Parathyroid adenoma (tissue), 2 donors: ENCODE results near the gene CAPN5.

Experiments used
- H2AFZ ChIP-seq: fragments of 300-600 bp; sonication (generic); one replicate; pipeline ENCODE4 v1.7.0; 2017; ENCODE audit warnings: antibody characterized with exemption, mild to moderate bottlenecking
- H3K27ac ChIP-seq: fragments of 300-600 bp; sonication (generic); one replicate; pipeline ENCODE4 v1.7.0; 2017
- H3K27me3 ChIP-seq: fragments of 300-600 bp; sonication (generic); one replicate; pipeline ENCODE4 v1.7.0; 2017; ENCODE audit warnings: low read length; ENCODE audit not compliant: control insufficient read depth, insufficient read depth
- H3K36me3 ChIP-seq: fragments of 300-600 bp; sonication (generic); one replicate; pipeline ENCODE4 v1.7.0; 2017; ENCODE audit warnings: low read length; ENCODE audit not compliant: control insufficient read depth, insufficient read depth
- H3K4me1 ChIP-seq: fragments of 300-600 bp; sonication (generic); one replicate; pipeline ENCODE4 v1.7.0; 2017; ENCODE audit warnings: control low read depth
- H3K4me2 ChIP-seq: fragments of 300-600 bp; sonication (generic); one replicate; pipeline ENCODE4 v1.7.0; 2017; ENCODE audit warnings: low read length
- H3K4me3 ChIP-seq: fragments of 300-600 bp; sonication (generic); one replicate; pipeline ENCODE4 v1.7.0; 2017; ENCODE audit warnings: low read depth, low read length
- H3K79me2 ChIP-seq: fragments of 300-600 bp; sonication (generic); one replicate; pipeline ENCODE4 v1.7.0; 2017; ENCODE audit warnings: control low read depth
- H3K9ac ChIP-seq: fragments of 300-600 bp; sonication (generic); one replicate; pipeline ENCODE4 v1.7.0; 2017; ENCODE audit warnings: mild to moderate bottlenecking
- H3K9me3 ChIP-seq: fragments of 300-600 bp; sonication (generic); one replicate; pipeline ENCODE4 v1.7.0; 2017; ENCODE audit warnings: low read length; ENCODE audit not compliant: control insufficient read depth
- CTCF ChIP-seq: fragments of 300-600 bp; sonication (generic); IDR thresholded peaks from one replicate; pipeline ENCODE4 v1.7.0; 2017; ENCODE audit warnings: antibody characterized with exemption, mild to moderate bottlenecking
- donor health status: primary hyperparathyroidism.

Gene CAPN5

GRCh38 chr11:77135069-77135468, 68.3 kb downstream of the CAPN5 start:
- Histone ChIP-seq H2AFZ (no peak overlapping the region), H3K36me3 (no peaks in the 10 kb centered on the region), H3K4me2 (no peak overlapping the region), H3K27me3 (no peaks in the 10 kb centered on the region), H3K4me3 (no peak overlapping the region), H3K9me3 (no peaks in the 10 kb centered on the region), H3K9ac (no peak overlapping the region), H3K4me1 (peaks cover 5% of the 10 kb centered on the region), H3K79me2 (no peaks in the 10 kb centered on the region), H3K27ac (no peak overlapping the region)
- TF ChIP-seq CTCF, result no peak

- Histone ChIP-seq H3K4me3 (no peak overlapping the region), H3K27ac (no peak overlapping the region), H3K4me2 (no peak overlapping the region), H3K79me2 (no peaks in the 10 kb centered on the region), H3K9me3 (no peaks in the 10 kb centered on the region), H3K9ac (no peak overlapping the region), H3K4me1 (peaks cover 1% of the 10 kb centered on the region), H3K36me3 (no peaks in the 10 kb centered on the region), H2AFZ (no peak overlapping the region), H3K27me3 (no peaks in the 10 kb centered on the region)
- no peak for TF ChIP-seq CTCF
Observed at GRCh38 chr11:77136074-77136473, 69.3 kb downstream of the CAPN5 start.

GRCh38 chr11:77136784-77137420, 70.1 kb downstream of the CAPN5 start:
- Histone ChIP-seq H3K4me3 (no peak overlapping the region), H3K36me3 (no peaks in the 10 kb centered on the region), H3K4me2 (no peak overlapping the region), H3K79me2 (no peaks in the 10 kb centered on the region), H3K9me3 (no peaks in the 10 kb centered on the region), H3K27me3 (no peaks in the 10 kb centered on the region), H3K9ac (no peak overlapping the region), H3K27ac (no peak overlapping the region), H3K4me1 (no peaks in the 10 kb centered on the region), H2AFZ (no peak overlapping the region)
- no peak for TF ChIP-seq CTCF

- Histone ChIP-seq H3K4me1 (no peaks in the 10 kb centered on the region), H3K9ac (no peak overlapping the region), H3K27ac (no peak overlapping the region), H3K27me3 (no peaks in the 10 kb centered on the region), H2AFZ (no peak overlapping the region), H3K79me2 (no peaks in the 10 kb centered on the region), H3K4me3 (no peak overlapping the region), H3K4me2 (no peak overlapping the region), H3K9me3 (no peaks in the 10 kb centered on the region), H3K36me3 (no peaks in the 10 kb centered on the region)
- TF ChIP-seq CTCF, result no peak
Observed at GRCh38 chr11:77137421-77137820, 70.7 kb downstream of the CAPN5 start.

GRCh38 chr11:77138106-77138649, 71.4 kb downstream of the CAPN5 start:
- no peak overlapping the region for H2AFZ ChIP-seq
- no peaks in the 10 kb centered on the region for H3K27me3 ChIP-seq
- H3K4me2 ChIP-seq, result no peak overlapping the region
- no peaks in the 10 kb centered on the region for H3K79me2 ChIP-seq
- H3K4me1 ChIP-seq, result no peaks in the 10 kb centered on the region
- H3K36me3 ChIP-seq, result no peaks in the 10 kb centered on the region
- no peaks in the 10 kb centered on the region for H3K9me3 ChIP-seq
- TF ChIP-seq CTCF, result no peak
- no peak overlapping the region for H3K9ac ChIP-seq
- H3K27ac ChIP-seq, result no peak overlapping the region
- H3K4me3 ChIP-seq, result no peak overlapping the region
